Right lobe of liver (tissue), 6 donors: ENCODE measurements around the gene FBN3. TPM values are rescaled to one million over a fixed set of nuclear protein-coding genes. Genes with fewer than 3 reads are reported as not detected.

Source experiments
- ATAC-seq, 4 donors: fragments of 200-7000 bp; cut with Tn5 transposase; one replicate each; pipeline ENCODE4 v1.9.1; 2020; ENCODE audit warnings: mild to moderate bottlenecking in 4 of 4, moderate library complexity in 4 of 4
- DNase-seq, 3 donors: peaks; one replicate each; pipeline ENCODE4 v3.0.0-alpha.2; 2020
- H3K27ac ChIP-seq, 3 donors: fragments of 200-600 bp; one replicate each; pipeline ENCODE4 v1.8.0; 2022
- H3K27me3 ChIP-seq, 2 donors: fragments of 200-600 bp; one replicate each; pipeline ENCODE4 v1.8.0; 2022
- H3K36me3 ChIP-seq, 4 donors: fragments of 200-600 bp; sonication (generic) in 1 of 4; one replicate each; pipeline versions ENCODE4 v1.5.1 to v1.8.0; 2017 to 2022; ENCODE audit warnings: control low read depth in 1 of 4
- H3K4me1 ChIP-seq, 4 donors: fragments of 200-600 bp; sonication (generic) in 1 of 4; one replicate each; pipeline versions ENCODE4 v1.5.1 to v1.8.0; 2017 to 2022; ENCODE audit warnings: control low read depth in 1 of 4
- H3K4me3 ChIP-seq, 3 donors: fragments of 200-600 bp; one replicate each; pipeline ENCODE4 v1.8.0; 2022
- H3K9me3 ChIP-seq, 4 donors: fragments of 200-600 bp; sonication (generic) in 1 of 4; one replicate each; pipeline versions ENCODE4 v1.5.1 to v1.8.0; 2017 to 2022; ENCODE audit warnings: control low read depth in 1 of 4
- POLR2A ChIP-seq: fragments of 450-650 bp; IDR thresholded peaks from one replicate; pipeline ENCODE4 v1.6.1; 2017; ENCODE audit warnings: antibody characterized with exemption, mild to moderate bottlenecking
- WGBS: methylation state at CpG from one replicate; pipeline ENCODE4 v1.1.6; 2018; ENCODE audit warnings: low coverage, low lambda C conversion rate; ENCODE audit not compliant: insufficient coverage; ENCODE audit errors: missing lambda C conversion rate; 5-methylcytosine and 5-hydroxymethylcytosine counted together
- intact Hi-C, 2 donors: fragments of 100-400 bp; cut with DNase I; formaldehyde crosslinking; loops; one replicate each; pipeline versions ENCODE4 v1.11.2 to v1.14.1; 2022
- total RNA-seq, 6 experiments: library from RNA; depleted of rRNA in 2 of 6; stranded (reverse); fragments of >200 nt in 2 of 6; fragmentation: NEBNext Ultra II Directional in 3 of 6; extraction: Animal tissue kit (Norgen Biotek cat#: 25700) in 3 of 6; gene quantifications; one replicate each; pipeline versions ENCODE4 v1.1.0 to v1.2.4, GENCODE V29; 2016 to 2023
- TF ChIP-seq, protein P1 (sequence below), 4 donors: fragments of 200-600 bp in 3 of 4; fragments of 450-650 bp in 1 of 4; IDR thresholded peaks; one replicate each; pipeline versions ENCODE4 v1.5.1 to v1.8.0; 2016 to 2022; ENCODE audit warnings: antibody characterized with exemption in 4 of 4, mild to moderate bottlenecking in 2 of 4
- donor health status: DM: no; HTN: yes; CAD: no.
- donor health status: DM: no; HTN: no; CAD: no.
- donor health status: DM: no; HTN: no; CAD: no.
- donor health status: DM: no; HTN: yes; CAD: no.
- donor health status: DM: no; HTN: yes; CAD: no.

Gene FBN3
- total RNA-seq, 6 experiments from 2014 or later, result 0.11 to 0.37 TPM; not detected in 4

- TF ChIP-seq, protein P1, sequence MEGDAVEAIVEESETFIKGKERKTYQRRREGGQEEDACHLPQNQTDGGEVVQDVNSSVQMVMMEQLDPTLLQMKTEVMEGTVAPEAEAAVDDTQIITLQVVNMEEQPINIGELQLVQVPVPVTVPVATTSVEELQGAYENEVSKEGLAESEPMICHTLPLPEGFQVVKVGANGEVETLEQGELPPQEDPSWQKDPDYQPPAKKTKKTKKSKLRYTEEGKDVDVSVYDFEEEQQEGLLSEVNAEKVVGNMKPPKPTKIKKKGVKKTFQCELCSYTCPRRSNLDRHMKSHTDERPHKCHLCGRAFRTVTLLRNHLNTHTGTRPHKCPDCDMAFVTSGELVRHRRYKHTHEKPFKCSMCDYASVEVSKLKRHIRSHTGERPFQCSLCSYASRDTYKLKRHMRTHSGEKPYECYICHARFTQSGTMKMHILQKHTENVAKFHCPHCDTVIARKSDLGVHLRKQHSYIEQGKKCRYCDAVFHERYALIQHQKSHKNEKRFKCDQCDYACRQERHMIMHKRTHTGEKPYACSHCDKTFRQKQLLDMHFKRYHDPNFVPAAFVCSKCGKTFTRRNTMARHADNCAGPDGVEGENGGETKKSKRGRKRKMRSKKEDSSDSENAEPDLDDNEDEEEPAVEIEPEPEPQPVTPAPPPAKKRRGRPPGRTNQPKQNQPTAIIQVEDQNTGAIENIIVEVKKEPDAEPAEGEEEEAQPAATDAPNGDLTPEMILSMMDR (IDR thresholded peaks at IDR 0.05), result no peak
- no peak for TF ChIP-seq POLR2A
- intact Hi-C loops, result no loop called here
- no peaks in the 10 kb centered on the region for H3K9me3 ChIP-seq
- no peaks in the 10 kb centered on the region for H3K36me3 ChIP-seq
- DNase-seq (no peak), ATAC-seq (no peak)
- H3K27me3 ChIP-seq, result no peaks in the 10 kb centered on the region
- H3K4me3 ChIP-seq, result no peak overlapping the region
- H3K4me1 ChIP-seq, result no peaks in the 10 kb centered on the region
- 94% methylated on average over 6 of the region's 9 CpGs for whole genome bisulfite sequencing
- H3K27ac ChIP-seq, result no peak overlapping the region
These were observed 106.5 kb downstream of the FBN3 start for GRCh38 chr19:8042900-8043299.

GRCh38 chr19:8041531-8041931 lies 107.9 kb downstream of the FBN3 start:
- intact Hi-C loops, result no loop called here
- 77% methylated on average over 6 of the region's 7 CpGs for WGBS
- no peaks in the 10 kb centered on the region for H3K27me3 ChIP-seq
- ATAC-seq (no peak), DNase-seq (no peak)
- no peak overlapping the region for H3K27ac ChIP-seq
- TF ChIP-seq, protein P1 (IDR thresholded peaks at IDR 0.05), result no peak
- TF ChIP-seq POLR2A, result no peak
- no peaks in the 10 kb centered on the region for H3K9me3 ChIP-seq
- no peaks in the 10 kb centered on the region for H3K4me1 ChIP-seq
- no peaks in the 10 kb centered on the region for H3K36me3 ChIP-seq
- no peak overlapping the region for H3K4me3 ChIP-seq

GRCh38 chr19:8039231-8039630 lies 110.2 kb downstream of the FBN3 start:
- Histone ChIP-seq H3K4me3 (no peak overlapping the region), H3K27ac (no peak overlapping the region), H3K27me3 (no peaks in the 10 kb centered on the region), H3K4me1 (no peaks in the 10 kb centered on the region), H3K9me3 (no peaks in the 10 kb centered on the region), H3K36me3 (no peaks in the 10 kb centered on the region)
- whole genome bisulfite sequencing, result 77% methylated on average over 3 of the region's 3 CpGs
- TF ChIP-seq, protein P1 (IDR thresholded peaks at IDR 0.05), result no peak
- no peak for TF ChIP-seq POLR2A
- intact Hi-C loops, result no loop called here
- DNase-seq (no peak), ATAC-seq (no peak)

DNA sequence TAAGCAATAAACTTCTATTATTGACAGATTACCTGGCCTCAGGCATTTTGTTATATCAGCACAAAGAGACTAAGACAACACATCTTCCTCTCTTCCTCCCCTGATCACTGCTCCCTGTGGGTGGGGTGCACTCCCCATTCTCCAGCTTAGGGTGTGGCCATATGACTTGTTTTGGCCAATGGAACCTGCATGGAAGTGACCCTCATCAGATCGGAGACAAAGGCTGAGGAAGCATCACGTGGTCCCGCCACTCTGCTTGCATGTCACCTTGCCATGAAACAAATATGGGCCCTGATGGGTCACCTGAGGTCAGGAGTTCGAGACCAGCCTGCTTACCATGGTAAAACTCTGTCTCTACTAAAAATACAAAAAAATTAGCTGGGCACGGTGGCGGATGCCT lies 110.6 kb downstream of the FBN3 start:
- no peaks in the 10 kb centered on the region for H3K4me1 ChIP-seq
- 73% methylated on average over 6 of the region's 6 CpGs for WGBS
- no peaks in the 10 kb centered on the region for H3K9me3 ChIP-seq
- no peaks in the 10 kb centered on the region for H3K27me3 ChIP-seq
- H3K36me3 ChIP-seq, result no peaks in the 10 kb centered on the region
- H3K4me3 ChIP-seq, result no peak overlapping the region
- no peak for DNase-seq
- H3K27ac ChIP-seq, result no peak overlapping the region
- intact Hi-C loops, result no loop called here
- TF ChIP-seq, protein P1 (IDR thresholded peaks at IDR 0.05), result no peak
- no peak for TF ChIP-seq POLR2A
- ATAC-seq, result no peak
